Measurements from ENCODE around the gene PCMTD2. TPM values are rescaled to one million over a fixed set of nuclear protein-coding genes. Genes with fewer than 3 reads are reported as not detected.

PCMTD2 gene
- total RNA-seq, 1 donor from 2014 or later, result 101 TPM

DNA sequence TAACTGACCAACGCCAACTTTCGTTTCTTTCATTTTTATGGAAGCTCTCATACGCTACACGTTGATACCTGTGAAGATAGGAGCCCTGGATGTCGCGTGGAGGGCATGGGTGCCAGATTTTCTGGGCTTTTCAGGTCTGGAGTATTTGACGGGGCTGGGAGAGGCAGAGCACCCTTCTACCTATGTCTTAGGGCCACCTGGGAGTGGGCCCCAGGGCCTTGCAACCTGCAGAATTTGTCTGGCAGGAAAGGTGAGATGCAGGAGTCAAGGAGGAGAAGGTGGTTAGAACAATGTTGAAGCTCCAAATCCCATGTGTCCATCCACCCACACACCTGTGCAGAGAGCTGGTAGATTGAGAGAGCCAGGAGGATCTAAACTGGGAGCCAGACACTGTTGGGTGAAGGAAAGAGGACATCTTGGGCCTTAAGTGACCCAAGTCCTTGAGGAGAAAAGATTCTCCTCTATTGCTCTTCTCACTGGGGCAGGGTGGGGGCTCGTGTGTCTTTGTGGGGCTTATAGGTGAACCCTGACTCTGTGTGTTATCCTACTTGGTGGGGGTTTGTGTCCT, 27.4 kb upstream of the PCMTD2 start:
- DNase-seq (ENCODE audit: extremely low spot score, unreplicated experiment), result no peak
- Mint-ChIP-seq H3K4me3 (no peak overlapping the region), H3K9me3 (no peaks in the 10 kb centered on the region)

DNA sequence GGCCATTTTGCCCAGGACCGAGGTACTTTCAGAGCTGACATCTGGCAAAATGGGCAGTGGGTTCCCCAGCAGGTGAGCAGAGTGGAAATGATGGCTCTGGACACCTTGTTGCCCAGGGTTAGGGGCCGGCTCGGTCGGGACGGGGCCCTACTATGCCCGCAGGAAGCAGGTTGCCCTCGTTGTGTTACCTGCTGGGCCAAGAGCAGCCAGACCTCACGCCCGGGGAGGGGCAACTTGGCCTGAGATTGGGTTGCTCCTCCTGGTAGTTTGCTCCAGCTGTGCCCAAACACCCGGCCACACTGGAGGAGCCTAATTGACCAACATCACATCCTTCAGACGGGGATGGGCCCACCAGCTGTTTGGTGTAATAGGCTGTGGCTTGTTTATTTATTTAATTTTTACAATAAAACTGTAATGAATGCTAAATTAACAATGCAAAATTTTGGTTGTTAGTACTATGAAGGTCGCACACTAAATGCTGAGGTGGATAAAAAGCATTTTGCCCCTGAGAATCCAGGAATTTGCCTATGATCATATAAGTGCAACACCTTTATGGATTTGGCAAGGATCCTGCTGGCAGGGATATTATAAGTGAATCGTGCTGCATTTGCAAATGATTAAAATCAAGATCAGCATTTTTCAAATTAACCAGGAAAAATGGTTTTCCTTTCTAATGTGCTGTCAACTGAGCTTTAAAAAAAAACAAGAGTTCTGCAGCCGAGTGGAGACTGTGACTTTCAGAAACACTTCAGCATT, 26.6 kb upstream of the PCMTD2 start:
- no peak overlapping the region for H3K27ac Mint-ChIP-seq
- H3K36me3 Mint-ChIP-seq, result no peaks in the 10 kb centered on the region
- H3K9me3 Mint-ChIP-seq, result no peaks in the 10 kb centered on the region
- no peak overlapping the region for H3K4me3 Mint-ChIP-seq
- no peak for DNase-seq (ENCODE audit: extremely low spot score, unreplicated experiment)
- TF ChIP-seq, protein P1, sequence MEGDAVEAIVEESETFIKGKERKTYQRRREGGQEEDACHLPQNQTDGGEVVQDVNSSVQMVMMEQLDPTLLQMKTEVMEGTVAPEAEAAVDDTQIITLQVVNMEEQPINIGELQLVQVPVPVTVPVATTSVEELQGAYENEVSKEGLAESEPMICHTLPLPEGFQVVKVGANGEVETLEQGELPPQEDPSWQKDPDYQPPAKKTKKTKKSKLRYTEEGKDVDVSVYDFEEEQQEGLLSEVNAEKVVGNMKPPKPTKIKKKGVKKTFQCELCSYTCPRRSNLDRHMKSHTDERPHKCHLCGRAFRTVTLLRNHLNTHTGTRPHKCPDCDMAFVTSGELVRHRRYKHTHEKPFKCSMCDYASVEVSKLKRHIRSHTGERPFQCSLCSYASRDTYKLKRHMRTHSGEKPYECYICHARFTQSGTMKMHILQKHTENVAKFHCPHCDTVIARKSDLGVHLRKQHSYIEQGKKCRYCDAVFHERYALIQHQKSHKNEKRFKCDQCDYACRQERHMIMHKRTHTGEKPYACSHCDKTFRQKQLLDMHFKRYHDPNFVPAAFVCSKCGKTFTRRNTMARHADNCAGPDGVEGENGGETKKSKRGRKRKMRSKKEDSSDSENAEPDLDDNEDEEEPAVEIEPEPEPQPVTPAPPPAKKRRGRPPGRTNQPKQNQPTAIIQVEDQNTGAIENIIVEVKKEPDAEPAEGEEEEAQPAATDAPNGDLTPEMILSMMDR (conservative IDR thresholded peaks at IDR 0.05), result no peak
- H3K4me1 Mint-ChIP-seq (ENCODE audit: unreplicated experiment), result peaks cover 8% of the 10 kb centered on the region
- peaks cover 7% of the 10 kb centered on the region for H3K27me3 Mint-ChIP-seq

More for the DNA sequence above, 27.4 kb upstream of the PCMTD2 start:
- H3K36me3 Mint-ChIP-seq, result no peaks in the 10 kb centered on the region
- H3K27me3 Mint-ChIP-seq, result peaks cover 11% of the 10 kb centered on the region
- TF ChIP-seq, protein P1 (conservative IDR thresholded peaks at IDR 0.05), result no peak
- no peak overlapping the region for H3K27ac Mint-ChIP-seq
- H3K4me1 Mint-ChIP-seq (ENCODE audit: unreplicated experiment), result peaks cover 16% of the 10 kb centered on the region

- TF ChIP-seq, protein P1 (conservative IDR thresholded peaks at IDR 0.05), result no peak
Observed at GRCh38 chr20:64229507-64230061, 26.0 kb upstream of the PCMTD2 start.

GRCh38 chr20:64230461-64231145, 24.9 kb upstream of the PCMTD2 start:
- TF ChIP-seq, protein P1 (conservative IDR thresholded peaks at IDR 0.05), result no peak
- no peak overlapping the region for H3K4me3 Mint-ChIP-seq
- no peaks in the 10 kb centered on the region for H3K4me1 Mint-ChIP-seq (ENCODE audit: unreplicated experiment)
- no peaks in the 10 kb centered on the region for H3K36me3 Mint-ChIP-seq
- H3K9me3 Mint-ChIP-seq, result no peaks in the 10 kb centered on the region
- H3K27ac Mint-ChIP-seq, result no peak overlapping the region
- H3K27me3 Mint-ChIP-seq, result peaks cover 7% of the 10 kb centered on the region
- no peak for DNase-seq (ENCODE audit: extremely low spot score, unreplicated experiment)

More at GRCh38 chr20:64229507-64230061, 26.0 kb upstream of the PCMTD2 start:
- no peak for DNase-seq (ENCODE audit: extremely low spot score, unreplicated experiment)
- H3K4me1 Mint-ChIP-seq (ENCODE audit: unreplicated experiment), result peaks cover 2% of the 10 kb centered on the region
- H3K36me3 Mint-ChIP-seq, result no peaks in the 10 kb centered on the region
- no peaks in the 10 kb centered on the region for H3K9me3 Mint-ChIP-seq
- H3K27me3 Mint-ChIP-seq, result peaks cover 7% of the 10 kb centered on the region
- no peak overlapping the region for H3K4me3 Mint-ChIP-seq
- H3K27ac Mint-ChIP-seq, result no peak overlapping the region

GRCh38 chr20:64231621-64232550, 23.7 kb upstream of the PCMTD2 start:
- no peak for DNase-seq (ENCODE audit: extremely low spot score, unreplicated experiment)
- H3K27ac Mint-ChIP-seq, result no peak overlapping the region
- no peak overlapping the region for H3K4me3 Mint-ChIP-seq
- H3K36me3 Mint-ChIP-seq, result no peaks in the 10 kb centered on the region
- no peaks in the 10 kb centered on the region for H3K9me3 Mint-ChIP-seq
- no peaks in the 10 kb centered on the region for H3K4me1 Mint-ChIP-seq (ENCODE audit: unreplicated experiment)
- peaks cover 4% of the 10 kb centered on the region for H3K27me3 Mint-ChIP-seq
- TF ChIP-seq, protein P1 (conservative IDR thresholded peaks at IDR 0.05), result no peak

Measured in type B pancreatic cell (in vitro differentiated cells).